Osteocyte (in vitro differentiated cells): ENCODE data around the gene ZBTB33. TPM values are rescaled to one million over a fixed set of nuclear protein-coding genes. Genes with fewer than 3 reads are reported as not detected.
A peak's percentile ranks its signal among the peaks of the same experiment; 100 is the strongest.

ENCODE experiments used
- DNase-seq: peaks from one replicate; pipeline ENCODE4 v3.0.0; 2021; ENCODE audit warnings: mixed read lengths; ENCODE audit not compliant: unreplicated experiment; ENCODE audit errors: extremely low spot score
- H3K27ac Mint-ChIP-seq: one replicate; pipeline ENCODE4 v1.8.0; 2021; ENCODE audit warnings: mild to moderate bottlenecking, mixed read lengths; ENCODE audit not compliant: unreplicated experiment
- H3K27me3 Mint-ChIP-seq: one replicate; pipeline ENCODE4 v1.8.0; 2021; ENCODE audit warnings: mixed read lengths; ENCODE audit not compliant: unreplicated experiment
- H3K36me3 Mint-ChIP-seq: one replicate; pipeline ENCODE4 v1.8.0; 2021; ENCODE audit warnings: mixed read lengths; ENCODE audit not compliant: unreplicated experiment
- H3K4me1 Mint-ChIP-seq: one replicate; pipeline ENCODE4 v1.8.0; 2021; ENCODE audit warnings: mixed read lengths; ENCODE audit not compliant: unreplicated experiment
- H3K4me3 Mint-ChIP-seq: one replicate; pipeline ENCODE4 v1.8.0; 2021; ENCODE audit warnings: mild to moderate bottlenecking, moderate library complexity, mixed read lengths; ENCODE audit not compliant: unreplicated experiment
- H3K9me3 Mint-ChIP-seq: one replicate; pipeline ENCODE4 v1.8.0; 2021; ENCODE audit warnings: mixed read lengths; ENCODE audit not compliant: unreplicated experiment
- long read RNA-seq: library from polyadenylated mRNA; unstranded; transcript quantifications from one replicate; pipeline ENCODE4 v2.0.0, GENCODE V29; 2021
- total RNA-seq: library from RNA; stranded (reverse); gene quantifications from 2 replicates; pipeline ENCODE4 v1.2.1, GENCODE V29; 2021
- TF ChIP-seq, protein P1 (sequence below): fragments of 200-600 bp; sonication (generic); IDR thresholded peaks from 2 replicates; pipeline ENCODE4 v1.5.0; 2021; ENCODE audit warnings: antibody characterized with exemption, mild to moderate bottlenecking, moderate library complexity

ZBTB33 gene
- total RNA-seq: 14.3 and 14.8 TPM in 2 replicates
- long read RNA-seq, full-length matches to known transcripts: 3 of 7 reads
- long read RNA-seq, partial matches to known transcripts: 0 of 7 reads
- long read RNA-seq, other reads (novel, unspliced or antisense): 4 of 7 reads

DNA sequence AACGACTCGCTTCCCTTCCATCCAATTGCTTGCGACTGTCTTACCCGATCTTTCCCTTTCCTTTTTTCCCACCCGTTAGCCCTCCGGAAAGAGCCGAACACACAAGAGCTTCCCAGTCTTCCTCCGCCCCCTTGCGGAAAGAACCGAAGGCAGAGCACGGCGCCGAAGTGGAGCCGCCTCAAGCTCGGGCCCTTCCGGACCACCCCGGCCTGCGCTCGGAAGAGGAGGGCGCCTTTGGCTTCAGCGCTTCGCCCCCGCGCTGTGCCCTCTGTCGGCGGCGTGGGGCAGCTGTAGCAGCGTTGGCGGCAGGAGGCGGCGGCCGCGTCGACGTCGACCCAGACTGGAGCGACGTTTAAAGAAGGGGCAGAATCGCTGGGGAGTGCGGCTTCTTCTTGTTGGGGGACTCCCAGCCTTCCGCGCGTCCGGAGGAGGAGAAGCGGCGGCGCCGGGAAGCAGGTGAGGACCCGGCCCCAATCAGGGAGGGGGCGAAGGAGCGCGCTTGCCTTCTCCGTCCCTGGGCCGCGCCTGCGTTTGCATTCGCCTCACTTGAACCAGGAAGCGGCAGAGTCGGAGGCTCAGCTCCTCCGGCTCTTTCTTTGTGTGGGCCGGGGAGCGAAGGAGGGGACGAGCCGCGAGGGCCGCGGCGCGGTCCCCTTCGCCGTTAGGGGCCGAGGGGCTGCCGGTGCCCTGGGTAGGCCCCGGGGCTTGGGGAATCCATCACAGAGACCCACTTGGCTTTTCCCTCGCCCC lies at the start of gene ZBTB33:
ZBTB33 (plus strand) TSS at position 291 of the 750 bp plus-strand sequence. CDS start 2,604 bp downstream, outside the sequence.
- H3K36me3 Mint-ChIP-seq: peaks cover 12% of the 10 kb centered on the region
- peak; percentile 97 for DNase-seq
- TF ChIP-seq, protein P1, sequence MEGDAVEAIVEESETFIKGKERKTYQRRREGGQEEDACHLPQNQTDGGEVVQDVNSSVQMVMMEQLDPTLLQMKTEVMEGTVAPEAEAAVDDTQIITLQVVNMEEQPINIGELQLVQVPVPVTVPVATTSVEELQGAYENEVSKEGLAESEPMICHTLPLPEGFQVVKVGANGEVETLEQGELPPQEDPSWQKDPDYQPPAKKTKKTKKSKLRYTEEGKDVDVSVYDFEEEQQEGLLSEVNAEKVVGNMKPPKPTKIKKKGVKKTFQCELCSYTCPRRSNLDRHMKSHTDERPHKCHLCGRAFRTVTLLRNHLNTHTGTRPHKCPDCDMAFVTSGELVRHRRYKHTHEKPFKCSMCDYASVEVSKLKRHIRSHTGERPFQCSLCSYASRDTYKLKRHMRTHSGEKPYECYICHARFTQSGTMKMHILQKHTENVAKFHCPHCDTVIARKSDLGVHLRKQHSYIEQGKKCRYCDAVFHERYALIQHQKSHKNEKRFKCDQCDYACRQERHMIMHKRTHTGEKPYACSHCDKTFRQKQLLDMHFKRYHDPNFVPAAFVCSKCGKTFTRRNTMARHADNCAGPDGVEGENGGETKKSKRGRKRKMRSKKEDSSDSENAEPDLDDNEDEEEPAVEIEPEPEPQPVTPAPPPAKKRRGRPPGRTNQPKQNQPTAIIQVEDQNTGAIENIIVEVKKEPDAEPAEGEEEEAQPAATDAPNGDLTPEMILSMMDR: peak; percentile 71
- peaks cover 2% of the 10 kb centered on the region for H3K27me3 Mint-ChIP-seq
- no peaks in the 10 kb centered on the region for H3K9me3 Mint-ChIP-seq
- peak within 1 kb of the TSS; percentile 90 for H3K4me3 Mint-ChIP-seq
- H3K27ac Mint-ChIP-seq: peak within 1 kb of the TSS; percentile 98
- H3K4me1 Mint-ChIP-seq: peaks cover 10% of the 10 kb centered on the region

DNA sequence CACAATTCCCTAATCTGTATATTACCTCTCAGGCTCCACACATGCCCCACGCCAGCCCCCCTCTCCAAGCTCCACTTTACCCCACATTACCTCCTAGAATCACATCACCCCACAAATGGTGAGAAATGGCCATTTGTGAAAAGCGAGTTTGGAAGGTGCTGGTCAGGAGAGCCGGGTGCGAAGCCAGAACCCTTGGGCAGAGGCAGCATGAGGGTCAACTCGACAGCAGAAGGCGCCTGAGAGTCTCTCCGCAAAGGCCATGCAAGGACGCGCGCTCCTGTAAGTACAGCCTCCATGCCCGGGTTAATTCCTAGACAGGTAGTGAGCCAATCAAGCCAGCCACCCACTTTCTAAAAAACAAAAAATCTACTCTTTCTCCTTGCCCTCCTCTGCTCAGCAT lies 49.8 kb upstream of the ZBTB33 start:
- H3K27ac Mint-ChIP-seq: no peak overlapping the region
- peaks cover 8% of the 10 kb centered on the region for H3K9me3 Mint-ChIP-seq
- peaks cover 11% of the 10 kb centered on the region for H3K27me3 Mint-ChIP-seq
- TF ChIP-seq, protein P1: no peak
- peak; percentile 67 for DNase-seq
- H3K4me3 Mint-ChIP-seq: no peak overlapping the region
- H3K36me3 Mint-ChIP-seq: no peaks in the 10 kb centered on the region
- no peaks in the 10 kb centered on the region for H3K4me1 Mint-ChIP-seq

DNA sequence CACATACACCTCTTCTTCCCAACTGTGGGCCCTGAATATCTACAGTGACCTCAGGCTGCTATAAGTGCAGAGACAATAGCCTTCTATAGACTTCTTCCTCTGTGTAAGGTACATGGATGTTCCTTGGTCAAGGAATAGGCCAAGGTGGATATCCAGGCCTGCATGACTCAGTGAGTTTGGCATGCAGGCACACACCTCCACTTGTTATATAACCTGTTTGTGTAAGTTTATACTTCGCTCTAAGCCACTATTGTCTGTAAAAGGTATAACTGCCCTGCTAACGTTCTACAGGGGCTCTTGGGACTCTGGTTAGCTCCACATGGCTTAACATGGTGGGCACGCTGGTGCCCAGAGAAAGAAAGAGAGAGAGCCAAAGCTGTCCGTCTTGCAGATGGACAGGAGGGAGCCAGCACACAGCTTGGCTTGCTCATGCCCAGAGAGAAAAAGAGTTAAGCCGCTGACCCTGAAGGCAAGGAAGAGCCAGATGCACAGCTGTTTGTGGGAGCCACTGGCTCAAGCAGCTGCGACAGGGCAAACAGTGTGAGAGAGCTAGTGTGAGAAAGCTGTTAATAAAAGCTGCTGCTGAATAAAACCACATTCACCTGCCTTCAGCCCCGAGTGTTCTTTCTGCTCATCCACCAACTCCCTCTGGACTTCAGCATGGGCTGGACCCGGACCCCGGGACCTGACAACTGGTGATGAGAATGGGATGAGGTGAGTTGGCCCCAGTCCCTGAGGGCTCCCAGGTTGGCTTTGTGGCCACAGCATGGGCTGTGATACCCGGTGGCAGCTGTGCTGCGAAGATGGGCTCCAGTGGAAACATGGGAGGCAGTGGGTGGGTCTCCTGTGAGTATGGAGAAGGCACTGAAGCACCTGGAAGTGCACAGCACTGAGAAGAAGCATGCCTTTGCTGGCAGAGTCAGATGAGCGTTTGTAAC lies 44.5 kb upstream of the ZBTB33 start:
- H3K4me1 Mint-ChIP-seq: no peaks in the 10 kb centered on the region
- H3K27ac Mint-ChIP-seq: no peak overlapping the region
- no peaks in the 10 kb centered on the region for H3K36me3 Mint-ChIP-seq
- peaks cover 16% of the 10 kb centered on the region for H3K9me3 Mint-ChIP-seq
- peaks cover 11% of the 10 kb centered on the region for H3K27me3 Mint-ChIP-seq
- TF ChIP-seq, protein P1: no peak
- DNase-seq: peak; percentile 80
- no peak overlapping the region for H3K4me3 Mint-ChIP-seq

- Mint-ChIP-seq H3K36me3 (no peaks in the 10 kb centered on the region), H3K27me3 (peaks cover 7% of the 10 kb centered on the region), H3K4me1 (no peaks in the 10 kb centered on the region), H3K4me3 (no peak overlapping the region), H3K27ac (no peak overlapping the region), H3K9me3 (peaks cover 12% of the 10 kb centered on the region)
- TF ChIP-seq, protein P1: no peak
- DNase-seq: no peak
Measured at GRCh38 chrX:120207009-120207605, 43.5 kb upstream of the ZBTB33 start.
